T-cell (primary cell): ENCODE results near the gene LRRC27. TPM values are rescaled to one million over a fixed set of nuclear protein-coding genes. Genes with fewer than 3 reads are reported as not detected.

Source experiments
- ATAC-seq, 4 experiments: fragments of 200-7000 bp in 3 of 4; fragments of 150-1000 bp in 1 of 4; cut with Tn5 transposase; replicated peaks in 1 of 4; 1 replicate in 3 of 4; 2 replicates in 1 of 4; pipeline ENCODE4 v1.10.0; 2021; ENCODE audit warnings: moderate library complexity in 3 of 4, mild to moderate bottlenecking in 2 of 4, moderate number of reproducible peaks in 1 of 4
- CTCF ChIA-PET, 2 donors: fragments of 300-600 bp; sonication (Branson Sonifier 250); formaldehyde crosslinking; loops; one replicate each; lab custom pipeline; 2022; ENCODE audit warnings: antibody characterized with exemption in 2 of 2; lab: Charles Lee
- POLR2A ChIA-PET, 2 donors: fragments of 300-600 bp; sonication (Branson Sonifier 250); formaldehyde crosslinking; loops; one replicate each; lab custom pipeline; 2022; ENCODE audit warnings: antibody characterized with exemption in 2 of 2; lab: Charles Lee
- DNase-seq, 35 experiments: peaks; one replicate each; pipeline versions ENCODE4 v3.0.0 to v3.0.0-alpha.2; 2013 to 2023
- H3K27ac ChIP-seq: one replicate; pipeline ENCODE4 v1.5.1; 2013; ENCODE audit warnings: low read length
- H3K27me3 ChIP-seq, 2 experiments: replicated peaks in 1 of 2; 1 replicate in 1 of 2; 2 replicates in 1 of 2; pipeline versions ENCODE4 v1.6.1 to v1.7.0; 2013; ENCODE audit warnings: low read length in 1 of 2, mixed read lengths in 1 of 2; ENCODE audit not compliant: control insufficient read depth in 2 of 2, insufficient read depth in 2 of 2; ENCODE audit errors: extremely low read depth in 1 of 2
- H3K36me3 ChIP-seq, 2 donors: 1 replicate in 1 of 2; 2 replicates in 1 of 2; pipeline versions ENCODE4 v1.6.1 to v1.7.0; 2013; ENCODE audit warnings: low read length in 1 of 2; ENCODE audit not compliant: control insufficient read depth in 2 of 2, insufficient read depth in 1 of 2; ENCODE audit errors: extremely low read depth in 1 of 2
- H3K4me1 ChIP-seq, 2 experiments: 1 replicate in 1 of 2; 2 replicates in 1 of 2; pipeline versions ENCODE4 v1.6.1 to v1.7.0; 2013; ENCODE audit warnings: low read length in 2 of 2, mixed read lengths in 1 of 2; ENCODE audit not compliant: insufficient read depth in 2 of 2, control insufficient read depth in 1 of 2; ENCODE audit errors: extremely low read depth in 1 of 2
- H3K4me3 ChIP-seq, 2 donors: 1 replicate in 1 of 2; 2 replicates in 1 of 2; pipeline versions ENCODE4 v1.5.1 to v1.7.0; 2013; ENCODE audit warnings: mild to moderate bottlenecking in 2 of 2, low read length in 1 of 2, moderate library complexity in 1 of 2; ENCODE audit not compliant: control insufficient read depth in 1 of 2; ENCODE audit errors: extremely low read depth in 1 of 2
- H3K9me3 ChIP-seq: 2 replicates; pipeline ENCODE4 v1.7.0; 2013
- H3K27ac Mint-ChIP-seq, 2 donors: one replicate each; pipeline ENCODE4 v1.8.0; 2020 to 2021; ENCODE audit warnings: mild to moderate bottlenecking in 2 of 2, mixed read lengths in 2 of 2
- H3K27me3 Mint-ChIP-seq, 2 donors: one replicate each; pipeline ENCODE4 v1.8.0; 2021 to 2022; ENCODE audit warnings: mixed read lengths in 2 of 2
- H3K36me3 Mint-ChIP-seq: one replicate; pipeline ENCODE4 v1.8.0; 2021; ENCODE audit warnings: mixed read lengths
- H3K4me1 Mint-ChIP-seq, 3 donors: one replicate each; pipeline ENCODE4 v1.8.0; 2020 to 2022; ENCODE audit warnings: mixed read lengths in 3 of 3, mild to moderate bottlenecking in 1 of 3
- H3K4me3 Mint-ChIP-seq, 3 donors: one replicate each; pipeline ENCODE4 v1.8.0; 2020 to 2022; ENCODE audit warnings: mild to moderate bottlenecking in 3 of 3, mixed read lengths in 3 of 3, moderate library complexity in 3 of 3
- H3K9me3 Mint-ChIP-seq, 3 donors: one replicate each; pipeline ENCODE4 v1.8.0; 2020 to 2022; ENCODE audit warnings: mixed read lengths in 3 of 3
- WGBS: methylation state at CpG from one replicate; pipeline ENCODE4 v1.1.5; 2013; ENCODE audit warnings: missing lambda C conversion rate; ENCODE audit not compliant: insufficient coverage; 5-methylcytosine and 5-hydroxymethylcytosine counted together
- total RNA-seq, 35 experiments: library from RNA in 6 of 35; stranded (reverse) in 6 of 35; fragments of 120-200 nt in 1 of 35; gene quantifications; one replicate each; pipeline versions ENCODE4 v1.2.1 to v1.2.4 and lab custom pipeline; 2013 to 2026

Gene LRRC27
- total RNA-seq, 5 donors from 2014 or later (not counting 1 experiment from before 2014, with no cell fraction given): 3.1 to 7.8 (median 7.0) TPM

GRCh38 chr10:132372516-132373095 is 40.6 kb downstream of the LRRC27 start:
- 91% methylated on average over 16 of the region's 16 CpGs for WGBS
- CTCF ChIA-PET: no interaction called here
- ATAC-seq: no peak

GRCh38 chr10:132373241-132373955 is 41.4 kb downstream of the LRRC27 start:
- H3K9me3 ChIP-seq: no peaks in the 10 kb centered on the region
- Mint-ChIP-seq H3K9me3 (no peaks in the 10 kb centered on the region), H3K36me3 (peaks cover 10% of the 10 kb centered on the region), H3K4me3 (no peak overlapping the region), H3K27ac (no peak overlapping the region), H3K27me3 (peaks cover 0 to 2% of the 10 kb centered on the region in 2 donors), H3K4me1 (peaks cover 4 to 6% (median 5%) of the 10 kb centered on the region in 3 donors)
- WGBS: 91% methylated on average over 22 of the region's 25 CpGs
- H3K36me3 ChIP-seq: no peaks in the 10 kb centered on the region
- H3K4me1 ChIP-seq: peaks cover 0 to 11% of the 10 kb centered on the region in 2 experiments
- ChIA-PET POLR2A (no interaction called here), CTCF (no interaction called here)
- peaks cover 0 to 22% of the 10 kb centered on the region in 2 experiments for H3K27me3 ChIP-seq
- no peak for DNase-seq
- no peak for ATAC-seq
- no peak overlapping the region for H3K27ac ChIP-seq
- no peak overlapping the region for H3K4me3 ChIP-seq

More at GRCh38 chr10:132372516-132373095, 40.6 kb downstream of the LRRC27 start:
- H3K9me3 Mint-ChIP-seq: no peaks in the 10 kb centered on the region
- H3K4me1 Mint-ChIP-seq: peaks cover 4 to 6% (median 5%) of the 10 kb centered on the region in 3 donors
- no peak overlapping the region for H3K4me3 ChIP-seq
- peaks cover 16% of the 10 kb centered on the region for H3K36me3 Mint-ChIP-seq
- no peak overlapping the region for H3K4me3 Mint-ChIP-seq
- H3K4me1 ChIP-seq: peaks cover 0 to 11% of the 10 kb centered on the region in 2 experiments
- POLR2A ChIA-PET: no interaction called here
- no peaks in the 10 kb centered on the region for H3K36me3 ChIP-seq
- no peaks in the 10 kb centered on the region for H3K9me3 ChIP-seq
- H3K27me3 ChIP-seq: peaks cover 0 to 22% of the 10 kb centered on the region in 2 experiments
- no peak overlapping the region for H3K27ac Mint-ChIP-seq
- DNase-seq: no peak
- no peak overlapping the region for H3K27ac ChIP-seq
- peaks cover 0 to 2% of the 10 kb centered on the region in 2 donors for H3K27me3 Mint-ChIP-seq

GRCh38 chr10:132374176-132374575 is 42.2 kb downstream of the LRRC27 start:
- no peak for ATAC-seq
- ChIA-PET POLR2A (no interaction called here), CTCF (no interaction called here)
- no peak overlapping the region for H3K4me3 ChIP-seq
- no peak overlapping the region for H3K27ac ChIP-seq
- no peaks in the 10 kb centered on the region for H3K9me3 Mint-ChIP-seq
- H3K27me3 ChIP-seq: peaks cover 0 to 22% of the 10 kb centered on the region in 2 experiments
- H3K27ac Mint-ChIP-seq: no peak overlapping the region
- no peaks in the 10 kb centered on the region for H3K36me3 ChIP-seq
- no peak overlapping the region for H3K4me3 Mint-ChIP-seq
- H3K9me3 ChIP-seq: no peaks in the 10 kb centered on the region
- WGBS: 73% methylated on average over 2 of the region's 8 CpGs
- H3K27me3 Mint-ChIP-seq: peaks cover 0 to 2% of the 10 kb centered on the region in 2 donors
- no peak for DNase-seq
- peaks cover 0 to 11% of the 10 kb centered on the region in 2 experiments for H3K4me1 ChIP-seq
- H3K4me1 Mint-ChIP-seq: peaks cover 4 to 6% (median 5%) of the 10 kb centered on the region in 3 donors
- H3K36me3 Mint-ChIP-seq: peaks cover 3% of the 10 kb centered on the region

- Mint-ChIP-seq H3K4me3 (no peak overlapping the region), H3K27me3 (peaks cover 0 to 2% of the 10 kb centered on the region in 2 donors), H3K27ac (no peak overlapping the region), H3K9me3 (no peaks in the 10 kb centered on the region), H3K36me3 (peaks cover 3% of the 10 kb centered on the region), H3K4me1 (peaks cover 4 to 6% (median 5%) of the 10 kb centered on the region in 3 donors)
- peaks cover 0 to 11% of the 10 kb centered on the region in 2 experiments for H3K4me1 ChIP-seq
- no peak for ATAC-seq
- CTCF ChIA-PET: no interaction called here
- POLR2A ChIA-PET: no interaction called here
- no peaks in the 10 kb centered on the region for H3K9me3 ChIP-seq
- H3K27me3 ChIP-seq: peaks cover 0 to 22% of the 10 kb centered on the region in 2 experiments
- DNase-seq: no peak
- 89% methylated on average over 9 of the region's 14 CpGs for WGBS
- H3K27ac ChIP-seq: no peak overlapping the region
- H3K36me3 ChIP-seq: no peaks in the 10 kb centered on the region
- no peak overlapping the region for H3K4me3 ChIP-seq
Observed at GRCh38 chr10:132374612-132375011, 42.6 kb downstream of the LRRC27 start.

GRCh38 chr10:132375116-132375794 is 43.3 kb downstream of the LRRC27 start:
- Histone ChIP-seq H3K36me3 (no peaks in the 10 kb centered on the region), H3K4me1 (peaks cover 0 to 11% of the 10 kb centered on the region in 2 experiments), H3K4me3 (no peak overlapping the region), H3K27me3 (peaks cover 0 to 22% of the 10 kb centered on the region in 2 experiments), H3K27ac (no peak overlapping the region), H3K9me3 (no peaks in the 10 kb centered on the region)
- H3K27ac Mint-ChIP-seq: no peak overlapping the region
- H3K4me1 Mint-ChIP-seq: peaks cover 4 to 6% (median 5%) of the 10 kb centered on the region in 3 donors
- no peak overlapping the region for H3K4me3 Mint-ChIP-seq
- 90% methylated on average over 19 of the region's 26 CpGs for WGBS
- H3K9me3 Mint-ChIP-seq: no peaks in the 10 kb centered on the region
- CTCF ChIA-PET: no interaction called here
- ATAC-seq (no peak), DNase-seq (no peak)
- POLR2A ChIA-PET: no interaction called here
- peaks cover 0 to 2% of the 10 kb centered on the region in 2 donors for H3K27me3 Mint-ChIP-seq
- H3K36me3 Mint-ChIP-seq: peaks cover 3% of the 10 kb centered on the region

- ChIA-PET CTCF (no interaction called here), POLR2A (no interaction called here)
Observed at GRCh38 chr10:132375795-132376297, 43.9 kb downstream of the LRRC27 start.

More at GRCh38 chr10:132375795-132376297, 43.9 kb downstream of the LRRC27 start:
- peaks cover 0 to 11% of the 10 kb centered on the region in 2 experiments for H3K4me1 ChIP-seq
- no peak overlapping the region for H3K4me3 ChIP-seq
- WGBS: 80% methylated on average over 1 of the region's 4 CpGs
- H3K36me3 Mint-ChIP-seq: peaks cover 3% of the 10 kb centered on the region
- H3K4me3 Mint-ChIP-seq: no peak overlapping the region
- no peaks in the 10 kb centered on the region for H3K36me3 ChIP-seq
- peaks cover 0 to 17% of the 10 kb centered on the region in 2 experiments for H3K27me3 ChIP-seq
- H3K27ac Mint-ChIP-seq: no peak overlapping the region
- H3K9me3 ChIP-seq: no peaks in the 10 kb centered on the region
- no peaks in the 10 kb centered on the region for H3K9me3 Mint-ChIP-seq
- DNase-seq (no peak), ATAC-seq (no peak)
- H3K27me3 Mint-ChIP-seq: peaks cover 0 to 2% of the 10 kb centered on the region in 2 donors
- no peak overlapping the region for H3K27ac ChIP-seq
- H3K4me1 Mint-ChIP-seq: peaks cover 4 to 6% (median 5%) of the 10 kb centered on the region in 3 donors
